Measurements from ENCODE around the gene SLC4A1AP.

SLC4A1AP gene

GRCh38 chr2:27714851-27715291 lies 51.2 kb downstream of the SLC4A1AP start:
- Histone ChIP-seq H3K27ac (ENCODE audit: low read length) (no peak overlapping the region), H3K4me3 (ENCODE audit: low read length) (peak overlapping the region; percentile 83), H3K9ac (ENCODE audit: low read length) (peak overlapping the region; percentile 65), H3K27me3 (ENCODE audit: control insufficient read depth, insufficient read depth, low read length) (peaks cover 14% of the 10 kb centered on the region), H3K36me3 (ENCODE audit: control insufficient read depth, low read depth, low read length) (no peaks in the 10 kb centered on the region), H3K9me3 (ENCODE audit: control insufficient read depth, low read depth, low read length) (no peaks in the 10 kb centered on the region), H3K4me1 (ENCODE audit: control insufficient read depth, low read depth, low read length) (peaks cover 15% of the 10 kb centered on the region)

- Histone ChIP-seq H3K27ac (ENCODE audit: low read length) (no peak overlapping the region), H3K4me1 (ENCODE audit: control insufficient read depth, low read depth, low read length) (peaks cover 15% of the 10 kb centered on the region), H3K9me3 (ENCODE audit: control insufficient read depth, low read depth, low read length) (no peaks in the 10 kb centered on the region), H3K36me3 (ENCODE audit: control insufficient read depth, low read depth, low read length) (no peaks in the 10 kb centered on the region), H3K4me3 (ENCODE audit: low read length) (peak overlapping the region; percentile 83), H3K27me3 (ENCODE audit: control insufficient read depth, insufficient read depth, low read length) (peaks cover 14% of the 10 kb centered on the region), H3K9ac (ENCODE audit: low read length) (peak overlapping the region; percentile 65)
Measured at GRCh38 chr2:27715318-27716210, 51.9 kb downstream of the SLC4A1AP start.

- Histone ChIP-seq H3K27me3 (ENCODE audit: control insufficient read depth, insufficient read depth, low read length) (peaks cover 14% of the 10 kb centered on the region), H3K36me3 (ENCODE audit: control insufficient read depth, low read depth, low read length) (no peaks in the 10 kb centered on the region), H3K9me3 (ENCODE audit: control insufficient read depth, low read depth, low read length) (no peaks in the 10 kb centered on the region), H3K9ac (ENCODE audit: low read length) (no peak overlapping the region), H3K4me1 (ENCODE audit: control insufficient read depth, low read depth, low read length) (peaks cover 15% of the 10 kb centered on the region), H3K27ac (ENCODE audit: low read length) (no peak overlapping the region), H3K4me3 (ENCODE audit: low read length) (peak overlapping the region; percentile 34)
Measured at GRCh38 chr2:27716301-27717069, 52.8 kb downstream of the SLC4A1AP start.

- H3K9ac ChIP-seq (ENCODE audit: low read length) = no peak overlapping the region
- no peaks in the 10 kb centered on the region for H3K9me3 ChIP-seq (ENCODE audit: control insufficient read depth, low read depth, low read length)
- peaks cover 15% of the 10 kb centered on the region for H3K4me1 ChIP-seq (ENCODE audit: control insufficient read depth, low read depth, low read length)
- H3K4me3 ChIP-seq (ENCODE audit: low read length) = peak overlapping the region; percentile 34
- no peaks in the 10 kb centered on the region for H3K36me3 ChIP-seq (ENCODE audit: control insufficient read depth, low read depth, low read length)
- peaks cover 14% of the 10 kb centered on the region for H3K27me3 ChIP-seq (ENCODE audit: control insufficient read depth, insufficient read depth, low read length)
- H3K27ac ChIP-seq (ENCODE audit: low read length) = no peak overlapping the region
Measured at GRCh38 chr2:27717070-27717795, 53.5 kb downstream of the SLC4A1AP start.

- Histone ChIP-seq H3K9ac (ENCODE audit: low read length) (no peak overlapping the region), H3K4me3 (ENCODE audit: low read length) (no peak overlapping the region), H3K9me3 (ENCODE audit: control insufficient read depth, low read depth, low read length) (no peaks in the 10 kb centered on the region), H3K36me3 (ENCODE audit: control insufficient read depth, low read depth, low read length) (no peaks in the 10 kb centered on the region), H3K27me3 (ENCODE audit: control insufficient read depth, insufficient read depth, low read length) (peaks cover 5% of the 10 kb centered on the region), H3K27ac (ENCODE audit: low read length) (no peak overlapping the region), H3K4me1 (ENCODE audit: control insufficient read depth, low read depth, low read length) (peaks cover 26% of the 10 kb centered on the region)
Measured at GRCh38 chr2:27720004-27720551, 56.4 kb downstream of the SLC4A1AP start.

- Histone ChIP-seq H3K9me3 (ENCODE audit: control insufficient read depth, low read depth, low read length) (no peaks in the 10 kb centered on the region), H3K36me3 (ENCODE audit: control insufficient read depth, low read depth, low read length) (no peaks in the 10 kb centered on the region), H3K4me3 (ENCODE audit: low read length) (no peak overlapping the region), H3K27ac (ENCODE audit: low read length) (no peak overlapping the region), H3K4me1 (ENCODE audit: control insufficient read depth, low read depth, low read length) (peaks cover 33% of the 10 kb centered on the region), H3K9ac (ENCODE audit: low read length) (no peak overlapping the region), H3K27me3 (ENCODE audit: control insufficient read depth, insufficient read depth, low read length) (peaks cover 5% of the 10 kb centered on the region)
Measured at GRCh38 chr2:27721335-27721734, 57.6 kb downstream of the SLC4A1AP start.

GRCh38 chr2:27721884-27722485 lies 58.3 kb downstream of the SLC4A1AP start:
- Histone ChIP-seq H3K9me3 (ENCODE audit: control insufficient read depth, low read depth, low read length) (no peaks in the 10 kb centered on the region), H3K4me3 (ENCODE audit: low read length) (no peak overlapping the region), H3K36me3 (ENCODE audit: control insufficient read depth, low read depth, low read length) (no peaks in the 10 kb centered on the region), H3K4me1 (ENCODE audit: control insufficient read depth, low read depth, low read length) (peaks cover 27% of the 10 kb centered on the region), H3K9ac (ENCODE audit: low read length) (no peak overlapping the region), H3K27me3 (ENCODE audit: control insufficient read depth, insufficient read depth, low read length) (no peaks in the 10 kb centered on the region), H3K27ac (ENCODE audit: low read length) (no peak overlapping the region)

GRCh38 chr2:27723372-27724144 lies 59.9 kb downstream of the SLC4A1AP start:
- H3K27me3 ChIP-seq (ENCODE audit: control insufficient read depth, insufficient read depth, low read length) = no peaks in the 10 kb centered on the region
- H3K4me1 ChIP-seq (ENCODE audit: control insufficient read depth, low read depth, low read length) = peaks cover 24% of the 10 kb centered on the region
- H3K36me3 ChIP-seq (ENCODE audit: control insufficient read depth, low read depth, low read length) = no peaks in the 10 kb centered on the region
- H3K27ac ChIP-seq (ENCODE audit: low read length) = no peak overlapping the region
- no peak overlapping the region for H3K9ac ChIP-seq (ENCODE audit: low read length)
- no peaks in the 10 kb centered on the region for H3K9me3 ChIP-seq (ENCODE audit: control insufficient read depth, low read depth, low read length)
- no peak overlapping the region for H3K4me3 ChIP-seq (ENCODE audit: low read length)

- H3K9me3 ChIP-seq (ENCODE audit: control insufficient read depth, low read depth, low read length) = no peaks in the 10 kb centered on the region
- no peak overlapping the region for H3K27ac ChIP-seq (ENCODE audit: low read length)
- H3K36me3 ChIP-seq (ENCODE audit: control insufficient read depth, low read depth, low read length) = no peaks in the 10 kb centered on the region
- H3K27me3 ChIP-seq (ENCODE audit: control insufficient read depth, insufficient read depth, low read length) = no peaks in the 10 kb centered on the region
- H3K4me3 ChIP-seq (ENCODE audit: low read length) = no peak overlapping the region
- no peak overlapping the region for H3K9ac ChIP-seq (ENCODE audit: low read length)
- H3K4me1 ChIP-seq (ENCODE audit: control insufficient read depth, low read depth, low read length) = peaks cover 24% of the 10 kb centered on the region
Measured at GRCh38 chr2:27724191-27724590, 60.5 kb downstream of the SLC4A1AP start.

GRCh38 chr2:27724905-27725701 lies 61.4 kb downstream of the SLC4A1AP start:
- H3K27me3 ChIP-seq (ENCODE audit: control insufficient read depth, insufficient read depth, low read length) = no peaks in the 10 kb centered on the region
- H3K9ac ChIP-seq (ENCODE audit: low read length) = no peak overlapping the region
- H3K4me3 ChIP-seq (ENCODE audit: low read length) = no peak overlapping the region
- no peak overlapping the region for H3K27ac ChIP-seq (ENCODE audit: low read length)
- H3K36me3 ChIP-seq (ENCODE audit: control insufficient read depth, low read depth, low read length) = no peaks in the 10 kb centered on the region
- H3K4me1 ChIP-seq (ENCODE audit: control insufficient read depth, low read depth, low read length) = peaks cover 24% of the 10 kb centered on the region
- H3K9me3 ChIP-seq (ENCODE audit: control insufficient read depth, low read depth, low read length) = no peaks in the 10 kb centered on the region

Data from iPS-18a (cell line).